ENCODE measurements around the gene CTXND1. TPM values are rescaled to one million over a fixed set of nuclear protein-coding genes. Genes with fewer than 3 reads are reported as not detected.

The CTXND1 gene
- total and polyA plus RNA-seq, 2 of the 13 experiments (the other 11 are each of a cell fraction or from before 2014, with no cell fraction given), result 1.2 to 2.1 TPM

DNA sequence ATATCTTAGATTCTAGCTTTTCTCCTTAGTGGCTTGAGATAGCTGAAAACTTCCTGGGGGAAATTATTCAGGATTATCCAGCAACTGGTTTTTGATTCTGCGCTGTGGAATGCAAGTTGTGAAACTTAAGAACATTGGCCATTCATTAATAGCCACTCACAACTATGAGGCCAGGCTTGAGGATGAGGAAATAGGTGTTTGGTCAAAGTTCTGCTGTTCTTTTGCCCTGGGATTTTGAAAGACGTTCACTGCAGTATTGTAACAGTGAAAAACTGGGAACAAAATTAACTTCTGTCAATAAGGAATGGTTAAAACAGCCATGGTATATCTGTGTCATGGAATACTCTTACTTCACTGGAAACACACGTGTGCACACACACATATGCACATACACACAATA lies 44.1 kb downstream of the CTXND1 start (continued):
- TF ChIP-seq NFIC (IDR thresholded peaks at IDR 0.05; ENCODE audit: low read length) (0 out of 2 replicates have a peak, but pooled peaks have one; percentile 28), SALL1 (CRISPR knock-in tag; IDR thresholded peaks at IDR 0.05) (peak; percentile 49; the same call in 1 of the 2 replicates), KDM6A (CRISPR knock-in tag; IDR thresholded peaks at IDR 0.05; ENCODE audit: low read depth) (0 out of 2 replicates have a peak, but pooled peaks have one; percentile 26), FOXA3 (CRISPR knock-in tag; IDR thresholded peaks at IDR 0.05) (peak; percentile 61), ZMYM4 (CRISPR knock-in tag; IDR thresholded peaks at IDR 0.05) (0 out of 2 replicates have a peak, but pooled peaks have one; percentile 33), ZNF614 (CRISPR knock-in tag; IDR thresholded peaks at IDR 0.05; ENCODE audit: borderline replicate concordance) (peak; percentile 46; the same call in 1 of the 2 replicates), CEBPB (IDR thresholded peaks at IDR 0.05; ENCODE audit: borderline replicate concordance, low read depth, low read length) (peak; percentile 94), NCOA2 (CRISPR knock-in tag; IDR thresholded peaks at IDR 0.05) (peak; percentile 65), HIVEP1 (CRISPR knock-in tag; IDR thresholded peaks at IDR 0.05) (no peak), ZNF7 (CRISPR knock-in tag; IDR thresholded peaks at IDR 0.05) (0 out of 2 replicates have a peak, but pooled peaks have one; percentile 25), ATF1 (CRISPR knock-in tag; IDR thresholded peaks at IDR 0.05) (peak; percentile 25; the same call in 1 of the 2 replicates), KAT2B (IDR thresholded peaks at IDR 0.05; ENCODE audit: borderline replicate concordance, low read depth, low read length) (no peak), THAP11 (CRISPR knock-in tag; IDR thresholded peaks at IDR 0.05) (no peak), JDP2 (CRISPR knock-in tag; IDR thresholded peaks at IDR 0.05; ENCODE audit: borderline replicate concordance) (no peak), PHF5A (CRISPR knock-in tag; IDR thresholded peaks at IDR 0.05; ENCODE audit: low read depth, unreplicated experiment) (no peak), FOXO1 (CRISPR knock-in tag; IDR thresholded peaks at IDR 0.05) (peak; percentile 35; the same call in 1 of the 2 replicates), SNRNP70 (IDR thresholded peaks at IDR 0.05; ENCODE audit: low read depth, low read length) (no peak), ARNTL (CRISPR knock-in tag; IDR thresholded peaks at IDR 0.05) (no peak)
- TF ChIP-seq, protein P1, sequence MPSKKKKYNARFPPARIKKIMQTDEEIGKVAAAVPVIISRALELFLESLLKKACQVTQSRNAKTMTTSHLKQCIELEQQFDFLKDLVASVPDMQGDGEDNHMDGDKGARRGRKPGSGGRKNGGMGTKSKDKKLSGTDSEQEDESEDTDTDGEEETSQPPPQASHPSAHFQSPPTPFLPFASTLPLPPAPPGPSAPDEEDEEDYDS (CRISPR knock-in tag; IDR thresholded peaks at IDR 0.05), result 0 out of 2 replicates have a peak, but pooled peaks have one; percentile 12
- TF ChIP-seq, protein P2, sequence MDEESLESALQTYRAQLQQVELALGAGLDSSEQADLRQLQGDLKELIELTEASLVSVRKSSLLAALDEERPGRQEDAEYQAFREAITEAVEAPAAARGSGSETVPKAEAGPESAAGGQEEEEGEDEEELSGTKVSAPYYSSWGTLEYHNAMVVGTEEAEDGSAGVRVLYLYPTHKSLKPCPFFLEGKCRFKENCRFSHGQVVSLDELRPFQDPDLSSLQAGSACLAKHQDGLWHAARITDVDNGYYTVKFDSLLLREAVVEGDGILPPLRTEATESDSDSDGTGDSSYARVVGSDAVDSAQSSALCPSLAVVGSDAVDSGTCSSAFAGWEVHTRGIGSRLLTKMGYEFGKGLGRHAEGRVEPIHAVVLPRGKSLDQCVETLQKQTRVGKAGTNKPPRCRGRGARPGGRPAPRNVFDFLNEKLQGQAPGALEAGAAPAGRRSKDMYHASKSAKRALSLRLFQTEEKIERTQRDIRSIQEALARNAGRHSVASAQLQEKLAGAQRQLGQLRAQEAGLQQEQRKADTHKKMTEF (CRISPR knock-in tag; IDR thresholded peaks at IDR 0.05), result peak; percentile 31; the same call in 1 of the 2 replicates
- TF ChIP-seq, protein P3, sequence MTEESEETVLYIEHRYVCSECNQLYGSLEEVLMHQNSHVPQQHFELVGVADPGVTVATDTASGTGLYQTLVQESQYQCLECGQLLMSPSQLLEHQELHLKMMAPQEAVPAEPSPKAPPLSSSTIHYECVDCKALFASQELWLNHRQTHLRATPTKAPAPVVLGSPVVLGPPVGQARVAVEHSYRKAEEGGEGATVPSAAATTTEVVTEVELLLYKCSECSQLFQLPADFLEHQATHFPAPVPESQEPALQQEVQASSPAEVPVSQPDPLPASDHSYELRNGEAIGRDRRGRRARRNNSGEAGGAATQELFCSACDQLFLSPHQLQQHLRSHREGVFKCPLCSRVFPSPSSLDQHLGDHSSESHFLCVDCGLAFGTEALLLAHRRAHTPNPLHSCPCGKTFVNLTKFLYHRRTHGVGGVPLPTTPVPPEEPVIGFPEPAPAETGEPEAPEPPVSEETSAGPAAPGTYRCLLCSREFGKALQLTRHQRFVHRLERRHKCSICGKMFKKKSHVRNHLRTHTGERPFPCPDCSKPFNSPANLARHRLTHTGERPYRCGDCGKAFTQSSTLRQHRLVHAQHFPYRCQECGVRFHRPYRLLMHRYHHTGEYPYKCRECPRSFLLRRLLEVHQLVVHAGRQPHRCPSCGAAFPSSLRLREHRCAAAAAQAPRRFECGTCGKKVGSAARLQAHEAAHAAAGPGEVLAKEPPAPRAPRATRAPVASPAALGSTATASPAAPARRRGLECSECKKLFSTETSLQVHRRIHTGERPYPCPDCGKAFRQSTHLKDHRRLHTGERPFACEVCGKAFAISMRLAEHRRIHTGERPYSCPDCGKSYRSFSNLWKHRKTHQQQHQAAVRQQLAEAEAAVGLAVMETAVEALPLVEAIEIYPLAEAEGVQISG (CRISPR knock-in tag; IDR thresholded peaks at IDR 0.05), result no peak
- TF ChIP-seq, protein P4, sequence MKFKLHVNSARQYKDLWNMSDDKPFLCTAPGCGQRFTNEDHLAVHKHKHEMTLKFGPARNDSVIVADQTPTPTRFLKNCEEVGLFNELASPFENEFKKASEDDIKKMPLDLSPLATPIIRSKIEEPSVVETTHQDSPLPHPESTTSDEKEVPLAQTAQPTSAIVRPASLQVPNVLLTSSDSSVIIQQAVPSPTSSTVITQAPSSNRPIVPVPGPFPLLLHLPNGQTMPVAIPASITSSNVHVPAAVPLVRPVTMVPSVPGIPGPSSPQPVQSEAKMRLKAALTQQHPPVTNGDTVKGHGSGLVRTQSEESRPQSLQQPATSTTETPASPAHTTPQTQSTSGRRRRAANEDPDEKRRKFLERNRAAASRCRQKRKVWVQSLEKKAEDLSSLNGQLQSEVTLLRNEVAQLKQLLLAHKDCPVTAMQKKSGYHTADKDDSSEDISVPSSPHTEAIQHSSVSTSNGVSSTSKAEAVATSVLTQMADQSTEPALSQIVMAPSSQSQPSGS (CRISPR knock-in tag; IDR thresholded peaks at IDR 0.05), result peak; percentile 52; the same call in 1 of the 2 replicates

Measured in HepG2 (cell line).